Measurements from ENCODE around the gene PDE11A.
"Not testable (repeated sequence)": the region's sequence is repeated elsewhere in the genome, so short reads cannot be mapped to it uniquely, and the experiment has no call there.

Gene PDE11A

GRCh38 chr2:177852389-177852788 lies 220.2 kb downstream of the PDE11A start:
- no peak overlapping the region for H3K4me3 ChIP-seq (ENCODE audit: low read depth, low read length)
- no peak for DNase-seq (ENCODE audit: low read depth)

DNA sequence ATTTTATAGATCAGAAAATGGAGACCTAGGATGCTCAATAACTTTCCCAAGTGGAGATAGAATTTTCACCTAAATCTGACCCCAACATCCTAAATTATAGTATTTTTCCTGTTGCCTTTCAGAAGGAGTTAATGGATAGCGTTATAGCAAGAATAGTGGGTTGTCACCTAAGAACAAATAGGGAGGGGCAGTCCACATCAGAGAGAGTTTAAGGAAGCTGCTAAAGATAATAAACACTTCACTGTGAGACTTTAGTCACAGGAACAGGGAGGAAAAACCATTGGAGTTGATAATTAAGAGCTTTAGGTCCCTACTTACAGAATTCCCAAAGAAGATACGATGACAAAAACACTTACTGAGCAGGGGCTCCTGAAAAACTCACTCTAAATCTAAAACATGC lies 229.4 kb downstream of the PDE11A start:
- no peak for DNase-seq (ENCODE audit: low read depth)

DNA sequence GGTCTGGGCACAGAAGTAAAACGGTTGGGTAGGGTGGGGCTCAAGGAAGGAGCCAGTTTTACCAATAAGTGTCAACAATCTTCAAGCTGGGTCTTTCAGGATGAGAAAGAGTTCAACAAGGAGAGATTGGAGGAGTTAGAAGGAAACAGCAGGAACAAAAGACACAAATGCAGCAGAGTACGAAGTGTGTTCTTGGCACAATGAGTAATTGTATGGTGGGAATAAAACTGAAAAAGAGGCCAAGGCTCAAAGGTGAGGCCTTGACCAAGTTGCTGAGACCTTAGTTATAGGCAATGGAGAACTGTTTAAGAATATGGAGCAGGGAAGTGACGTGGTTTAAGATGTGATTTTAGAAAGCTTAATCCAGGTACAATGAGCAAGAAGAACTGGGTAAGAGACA lies 230.3 kb downstream of the PDE11A start:
- DNase-seq (ENCODE audit: low read depth), result no peak
- no peak overlapping the region for H3K4me3 ChIP-seq (ENCODE audit: low read depth, low read length)

More for the DNA sequence above, 229.4 kb downstream of the PDE11A start:
- no peak overlapping the region for H3K4me3 ChIP-seq (ENCODE audit: low read depth, low read length)

DNA sequence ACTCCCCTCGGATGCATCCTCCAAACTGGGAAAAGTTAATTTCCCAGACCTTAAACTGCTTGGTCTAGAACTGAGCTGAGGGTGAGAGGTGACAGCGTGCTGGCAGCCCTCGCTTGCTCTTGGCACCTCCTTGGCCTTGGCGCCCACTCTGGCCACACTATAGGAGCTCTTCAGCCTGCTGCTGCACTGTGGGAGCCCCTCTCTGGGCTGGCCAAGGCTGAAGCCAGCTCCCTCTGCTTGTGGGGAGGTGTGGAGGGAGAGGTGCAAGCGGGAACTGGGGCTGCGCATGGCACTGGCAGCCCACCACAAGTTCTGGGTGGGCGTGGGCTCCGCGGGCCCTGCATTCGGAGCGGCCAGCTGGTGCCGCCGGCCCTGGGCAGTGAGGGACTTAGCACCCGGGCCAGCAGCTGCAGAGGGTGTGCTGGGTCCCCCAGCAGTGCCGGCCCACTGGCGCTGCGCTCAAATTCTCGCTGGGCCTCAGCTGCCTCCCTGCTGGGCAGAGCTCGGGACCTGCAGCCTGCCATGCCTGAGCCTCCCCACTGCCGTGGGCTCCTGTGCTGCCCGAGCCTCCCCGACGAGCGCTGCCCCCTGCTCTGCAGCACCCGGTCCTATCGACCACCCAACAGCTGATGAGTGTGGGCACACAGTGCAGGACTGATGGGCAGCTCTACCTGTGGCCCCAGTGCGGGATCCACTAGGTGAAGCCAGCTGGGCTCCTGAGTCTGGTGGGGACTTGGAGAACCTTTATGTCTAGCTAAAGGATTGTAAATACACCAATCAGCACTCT lies 237.0 kb downstream of the PDE11A start:
- not testable (repeated sequence) for DNase-seq (ENCODE audit: low read depth); H3K4me3 ChIP-seq (ENCODE audit: low read depth, low read length)

DNA sequence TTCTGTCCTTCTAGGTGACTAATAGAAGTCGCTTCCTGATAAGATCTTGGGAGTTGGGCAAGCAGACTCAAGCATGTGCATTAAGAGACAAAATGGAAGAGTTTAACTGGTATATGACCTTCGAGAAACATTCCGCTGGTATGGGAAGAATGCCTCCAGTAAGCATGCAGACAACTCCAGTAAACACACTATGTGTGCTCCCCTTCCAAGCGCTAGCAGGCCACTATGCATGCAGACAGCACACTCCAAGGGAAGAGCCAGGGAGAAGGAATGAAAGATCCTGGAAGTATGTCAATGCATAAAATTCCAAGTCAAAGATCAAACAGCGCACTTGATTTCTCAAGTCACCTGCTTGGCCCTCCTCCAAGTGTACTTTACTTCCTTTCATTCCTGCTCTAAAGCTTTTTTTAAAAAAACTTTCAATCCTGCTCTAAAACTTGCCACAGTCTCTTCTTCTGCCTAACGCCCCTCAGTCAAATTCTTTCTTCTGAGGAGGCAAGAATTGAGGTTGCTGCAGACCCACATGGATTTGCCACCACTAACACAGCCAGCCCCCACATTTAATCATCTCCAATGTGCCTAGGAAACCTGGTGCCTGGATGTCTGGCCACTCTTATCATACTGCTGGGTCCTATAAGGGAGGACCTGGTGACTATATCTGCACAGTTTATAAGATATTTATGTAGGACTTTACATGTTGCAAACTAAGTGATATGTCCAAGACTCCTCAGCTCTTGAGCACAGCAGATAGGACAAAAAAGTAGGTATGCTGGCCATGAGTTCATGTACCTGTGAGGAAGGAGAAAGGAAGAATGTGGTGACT lies 239.8 kb downstream of the PDE11A start:
- DNase-seq (ENCODE audit: low read depth), result no peak
- no peak overlapping the region for H3K4me3 ChIP-seq (ENCODE audit: low read depth, low read length)

- DNase-seq (ENCODE audit: low read depth), result no peak
- no peak overlapping the region for H3K4me3 ChIP-seq (ENCODE audit: low read depth, low read length)
Observed at GRCh38 chr2:177830881-177831386, 241.6 kb downstream of the PDE11A start.

- no peak overlapping the region for H3K4me3 ChIP-seq (ENCODE audit: low read depth, low read length)
- DNase-seq (ENCODE audit: low read depth), result no peak
Observed at GRCh38 chr2:177828557-177828956, 244.0 kb downstream of the PDE11A start.

DNA sequence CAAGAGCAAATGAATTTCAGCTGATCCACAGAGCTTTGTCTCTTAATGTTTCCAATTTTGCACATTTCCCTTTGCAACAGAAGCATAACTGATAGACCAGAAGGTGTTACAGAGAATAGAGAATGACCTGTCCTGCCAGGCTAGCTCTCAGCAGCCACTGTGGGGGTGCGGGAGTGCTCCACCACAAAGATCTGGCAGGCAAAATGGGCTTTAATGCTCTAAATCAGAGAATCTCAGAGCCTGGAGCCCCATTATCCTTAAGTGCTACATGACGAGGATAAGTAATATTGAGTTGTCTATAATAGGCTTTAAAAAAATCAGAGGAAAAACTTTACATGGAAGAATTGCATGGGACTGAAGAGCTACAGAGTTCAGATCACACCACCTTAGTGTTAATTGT lies 245.7 kb downstream of the PDE11A start:
- H3K4me3 ChIP-seq (ENCODE audit: low read depth, low read length), result no peak overlapping the region
- no peak for DNase-seq (ENCODE audit: low read depth)

GRCh38 chr2:177822941-177823340 lies 249.6 kb downstream of the PDE11A start:
- no peak overlapping the region for H3K4me3 ChIP-seq (ENCODE audit: low read depth, low read length)
- DNase-seq (ENCODE audit: low read depth), result no peak

- no peak overlapping the region for H3K4me3 ChIP-seq (ENCODE audit: low read depth, low read length)
- DNase-seq (ENCODE audit: low read depth), result no peak
Observed at GRCh38 chr2:177818412-177818811, 254.2 kb downstream of the PDE11A start.

- no peak overlapping the region for H3K4me3 ChIP-seq (ENCODE audit: low read depth, low read length)
- no peak for DNase-seq (ENCODE audit: low read depth)
Observed at GRCh38 chr2:177817300-177817699, 255.3 kb downstream of the PDE11A start.

DNA sequence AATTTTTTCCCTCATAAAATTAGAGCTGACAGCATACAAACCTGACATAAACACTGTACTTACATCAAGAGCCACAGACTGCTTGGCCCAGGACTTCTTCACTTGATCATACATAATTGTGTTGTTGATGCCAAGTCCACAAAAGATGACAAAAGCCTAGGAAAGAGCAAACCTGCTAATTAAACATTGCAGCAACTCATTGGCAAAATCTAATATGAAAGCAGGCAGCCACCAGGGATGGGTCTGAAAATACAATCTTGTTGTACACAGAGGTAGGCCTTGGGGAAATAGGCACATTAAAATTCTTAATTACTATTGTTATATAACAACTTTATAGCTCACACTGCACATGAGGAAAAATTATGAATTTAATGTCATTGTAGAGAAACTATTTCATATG lies 255.8 kb downstream of the PDE11A start:
- DNase-seq (ENCODE audit: low read depth), result no peak
- H3K4me3 ChIP-seq (ENCODE audit: low read depth, low read length), result no peak overlapping the region

DNA sequence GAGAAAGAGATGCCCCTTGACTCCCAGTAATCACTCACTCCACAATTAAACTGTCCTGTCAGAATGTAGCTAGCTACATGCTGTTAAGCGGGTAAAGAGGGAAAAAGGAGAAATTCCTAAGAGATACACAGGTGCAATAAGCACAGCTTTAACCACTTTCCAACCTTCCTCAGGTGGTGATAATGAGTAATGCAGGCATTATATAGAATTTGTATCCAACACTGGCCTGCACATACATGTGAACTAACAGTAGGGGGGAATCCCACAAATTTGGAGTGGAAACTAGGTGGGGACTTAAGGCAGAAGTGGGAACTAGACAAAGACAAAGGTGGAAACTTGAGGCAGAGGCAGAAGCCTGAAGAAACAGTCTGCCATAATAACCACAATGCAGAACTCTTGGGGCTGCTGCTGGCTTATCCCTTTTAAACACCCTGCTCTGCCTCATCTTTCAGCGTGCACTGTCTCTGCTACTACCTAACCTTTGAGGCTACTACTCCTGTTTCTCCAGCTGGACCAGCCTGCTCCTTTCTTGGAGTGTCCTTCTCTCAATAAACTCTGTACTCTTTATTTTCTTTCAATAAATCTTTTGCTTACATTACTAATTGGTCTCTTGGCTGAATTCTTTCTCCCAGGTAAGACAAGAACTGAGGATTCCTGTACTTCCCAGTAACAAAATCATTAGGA lies 259.7 kb downstream of the PDE11A start:
- no peak overlapping the region for H3K4me3 ChIP-seq (ENCODE audit: low read depth, low read length)
- DNase-seq (ENCODE audit: low read depth), result no peak

DNA sequence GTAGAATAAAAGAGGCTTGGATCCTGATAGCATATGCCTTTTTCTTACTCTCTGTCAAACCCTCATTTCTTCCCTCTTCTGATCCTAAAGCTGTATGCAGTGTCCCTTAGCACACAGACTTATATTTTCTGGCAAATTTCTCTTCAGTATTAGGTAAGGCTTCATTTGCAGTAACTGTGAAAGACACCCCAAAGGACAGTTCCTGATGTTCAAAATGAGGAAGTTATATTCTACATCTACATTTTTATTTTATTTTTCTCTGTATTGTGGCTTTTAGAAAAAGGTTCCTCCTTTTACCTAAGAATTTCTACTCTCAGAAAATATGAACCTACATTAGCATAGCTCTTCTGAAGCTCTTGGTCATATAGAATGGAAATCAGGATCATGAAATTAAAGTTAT lies 261.7 kb downstream of the PDE11A start:
- DNase-seq (ENCODE audit: low read depth), result no peak
- no peak overlapping the region for H3K4me3 ChIP-seq (ENCODE audit: low read depth, low read length)

GRCh38 chr2:177808984-177809809 lies 263.4 kb downstream of the PDE11A start:
- H3K4me3 ChIP-seq (ENCODE audit: low read depth, low read length), result no peak overlapping the region
- no peak for DNase-seq (ENCODE audit: low read depth)

- DNase-seq (ENCODE audit: low read depth), result no peak
- no peak overlapping the region for H3K4me3 ChIP-seq (ENCODE audit: low read depth, low read length)
Observed at GRCh38 chr2:177806025-177806424, 266.6 kb downstream of the PDE11A start.

DNA sequence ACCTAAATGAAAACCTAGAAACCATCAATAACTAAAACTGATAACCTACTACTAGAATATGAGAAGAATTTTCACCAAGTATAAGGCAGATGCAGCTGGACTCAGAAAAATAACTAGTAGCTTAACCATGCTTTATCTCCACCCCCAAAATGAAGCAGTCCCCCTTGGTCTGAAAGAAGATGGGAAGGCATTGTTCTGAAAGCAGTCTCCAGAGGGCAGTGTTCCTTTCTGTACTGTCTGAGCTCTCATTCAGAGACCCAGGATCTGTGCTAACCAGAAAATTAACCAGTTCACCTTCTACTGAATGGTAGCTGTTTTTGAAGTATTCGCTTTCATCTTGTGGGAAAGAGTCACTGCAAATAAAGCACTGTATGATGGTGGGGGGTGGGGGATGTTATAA lies 273.0 kb downstream of the PDE11A start:
- no peak for DNase-seq (ENCODE audit: low read depth)
- H3K4me3 ChIP-seq (ENCODE audit: low read depth, low read length), result no peak overlapping the region

GRCh38 chr2:177797808-177798207 lies 274.8 kb downstream of the PDE11A start:
- H3K4me3 ChIP-seq (ENCODE audit: low read depth, low read length), result no peak overlapping the region
- DNase-seq (ENCODE audit: low read depth), result no peak

All from skeletal muscle cell (primary cell).